DND-41 (cell line): Measurements from ENCODE around the gene ZKSCAN7.
"Not testable (repeated sequence)": the region's sequence is repeated elsewhere in the genome, so short reads cannot be mapped to it uniquely, and the experiment has no call there.

Experiments
- EZH2 ChIP-seq: IDR thresholded peaks from 3 replicates; pipeline ENCODE4 v1.6.1; 2012; ENCODE audit warnings: borderline replicate concordance, low read depth, mild to moderate bottlenecking, moderate library complexity, low read length, inconsistent platforms; ENCODE audit not compliant: severe bottlenecking
- TF ChIP-seq, protein P1 (sequence below): IDR thresholded peaks from 2 replicates; pipeline ENCODE4 v1.5.1; 2012; ENCODE audit warnings: borderline replicate concordance, low read length, moderate library complexity, mild to moderate bottlenecking; ENCODE audit not compliant: poor library complexity, severe bottlenecking; ENCODE audit errors: extremely low read depth

DNA sequence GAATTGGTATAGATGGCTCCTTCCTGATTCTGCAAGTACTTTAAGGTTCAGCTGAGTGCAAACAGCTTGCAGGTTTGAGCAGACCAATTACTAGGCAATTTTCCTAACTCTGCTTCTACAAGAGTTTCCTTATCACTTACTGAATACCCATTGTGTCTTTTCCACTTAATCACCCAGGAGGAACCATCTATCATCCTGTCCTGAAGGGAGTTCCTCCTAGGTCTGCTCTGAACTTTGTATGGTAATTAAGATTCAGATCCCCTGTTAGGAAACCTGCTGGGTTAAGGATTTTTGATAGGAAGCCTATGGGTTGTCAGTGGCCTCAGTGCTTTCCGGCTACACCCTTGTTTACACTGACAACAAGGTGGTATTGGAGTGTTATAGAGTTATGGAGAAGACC, 10.2 kb upstream of the ZKSCAN7 start:
- TF ChIP-seq, protein P1, sequence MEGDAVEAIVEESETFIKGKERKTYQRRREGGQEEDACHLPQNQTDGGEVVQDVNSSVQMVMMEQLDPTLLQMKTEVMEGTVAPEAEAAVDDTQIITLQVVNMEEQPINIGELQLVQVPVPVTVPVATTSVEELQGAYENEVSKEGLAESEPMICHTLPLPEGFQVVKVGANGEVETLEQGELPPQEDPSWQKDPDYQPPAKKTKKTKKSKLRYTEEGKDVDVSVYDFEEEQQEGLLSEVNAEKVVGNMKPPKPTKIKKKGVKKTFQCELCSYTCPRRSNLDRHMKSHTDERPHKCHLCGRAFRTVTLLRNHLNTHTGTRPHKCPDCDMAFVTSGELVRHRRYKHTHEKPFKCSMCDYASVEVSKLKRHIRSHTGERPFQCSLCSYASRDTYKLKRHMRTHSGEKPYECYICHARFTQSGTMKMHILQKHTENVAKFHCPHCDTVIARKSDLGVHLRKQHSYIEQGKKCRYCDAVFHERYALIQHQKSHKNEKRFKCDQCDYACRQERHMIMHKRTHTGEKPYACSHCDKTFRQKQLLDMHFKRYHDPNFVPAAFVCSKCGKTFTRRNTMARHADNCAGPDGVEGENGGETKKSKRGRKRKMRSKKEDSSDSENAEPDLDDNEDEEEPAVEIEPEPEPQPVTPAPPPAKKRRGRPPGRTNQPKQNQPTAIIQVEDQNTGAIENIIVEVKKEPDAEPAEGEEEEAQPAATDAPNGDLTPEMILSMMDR: not testable (repeated sequence)
- TF ChIP-seq EZH2: not testable (repeated sequence)
